ENCODE measurements around the gene DNMT1.

DNMT1 gene

GRCh38 chr19:10137751-10138682 is 56.7 kb downstream of the DNMT1 start:
- no peak for DNase-seq

GRCh38 chr19:10136936-10137335 is 57.8 kb downstream of the DNMT1 start:
- no peak for DNase-seq

GRCh38 chr19:10135551-10136334 is 59.0 kb downstream of the DNMT1 start:
- DNase-seq = no peak

- no peak for DNase-seq
Measured at GRCh38 chr19:10134040-10134439, 60.7 kb downstream of the DNMT1 start.

GRCh38 chr19:10133596-10133995 is 61.2 kb downstream of the DNMT1 start:
- DNase-seq = no peak

- no peak for DNase-seq
Measured at GRCh38 chr19:10132905-10133304, 61.8 kb downstream of the DNMT1 start.

GRCh38 chr19:10126213-10126639 is 68.5 kb downstream of the DNMT1 start:
- DNase-seq = no peak

- no peak for DNase-seq
Measured at GRCh38 chr19:10124429-10124828, 70.3 kb downstream of the DNMT1 start.

GRCh38 chr19:10122045-10122444 is 72.7 kb downstream of the DNMT1 start:
- no peak for DNase-seq

GRCh38 chr19:10120538-10121189 is 74.1 kb downstream of the DNMT1 start:
- no peak for DNase-seq

- no peak for DNase-seq
Measured at GRCh38 chr19:10118960-10119359, 75.8 kb downstream of the DNMT1 start.

GRCh38 chr19:10116866-10117616 is 77.7 kb downstream of the DNMT1 start:
- DNase-seq = no peak

- no peak for DNase-seq
Measured at GRCh38 chr19:10116085-10116865, 78.5 kb downstream of the DNMT1 start.

GRCh38 chr19:10115392-10116084 is 79.2 kb downstream of the DNMT1 start:
- no peak for DNase-seq

GRCh38 chr19:10114651-10115391 is 79.9 kb downstream of the DNMT1 start:
- no peak for DNase-seq

- DNase-seq = no peak
Measured at GRCh38 chr19:10113964-10114650, 80.6 kb downstream of the DNMT1 start.

- DNase-seq = peak in 1 of 2 donors; percentile 36
Measured at GRCh38 chr19:10113592-10113963, 81.2 kb downstream of the DNMT1 start.

GRCh38 chr19:10112895-10113591 is 81.7 kb downstream of the DNMT1 start:
- DNase-seq = peak; percentile 64 to 79
